Left colon (tissue), 2 donors: ENCODE data around the gene AUTS2. TPM values are rescaled to one million over a fixed set of nuclear protein-coding genes. Genes with fewer than 3 reads are reported as not detected.

Experiments used
- ATAC-seq: fragments of 200-7000 bp; cut with Tn5 transposase; one replicate; pipeline ENCODE4 v1.9.1; 2020; ENCODE audit warnings: mild to moderate bottlenecking, moderate library complexity
- DNase-seq, 2 donors: peaks; one replicate each; pipeline ENCODE4 v3.0.0-alpha.2; 2020
- intact Hi-C, 2 donors: fragments of 100-400 bp; cut with DNase I in 1 of 2; cut with micrococcal nuclease in 1 of 2; formaldehyde crosslinking; loops; one replicate each; pipeline versions ENCODE4 v1.11.2 to v1.14.0; 2022; cut with DNase I, micrococcal nuclease
- total RNA-seq, 2 donors: library from RNA; stranded (reverse); fragmentation: NEBNext Ultra II Directional; extraction: Animal tissue kit (Norgen Biotek cat#: 25700); gene quantifications; one replicate each; pipeline ENCODE4 v1.2.1, GENCODE V29; 2021
- donor health status: DM: no; HTN: no; CAD: no.
- donor health status: DM: yes; HTN: yes; CAD: no.

Gene AUTS2
- total RNA-seq, 2 donors from 2014 or later = 43.3 to 44.2 TPM

GRCh38 chr7:69919426-69920111, 321.3 kb downstream of the AUTS2 start:
- intact Hi-C loops = no loop called here
- DNase-seq = no peak
- ATAC-seq = no peak

- DNase-seq (no peak), ATAC-seq (no peak)
- intact Hi-C loops = no loop called here
Observed at GRCh38 chr7:69920797-69921196, 322.5 kb downstream of the AUTS2 start.

GRCh38 chr7:69922026-69922803, 323.9 kb downstream of the AUTS2 start:
- peak; percentile 96 for ATAC-seq
- intact Hi-C loops = no loop called here
- no peak for DNase-seq

- DNase-seq = no peak
- intact Hi-C loops = no loop called here
- ATAC-seq = no peak
Observed at GRCh38 chr7:69927461-69927860, 329.2 kb downstream of the AUTS2 start.

GRCh38 chr7:69928621-69929020, 330.3 kb downstream of the AUTS2 start:
- intact Hi-C loops = no loop called here

GRCh38 chr7:69929622-69930021, 331.3 kb downstream of the AUTS2 start:
- no peak for ATAC-seq
- intact Hi-C loops = no loop called here
- DNase-seq = no peak

More at GRCh38 chr7:69928621-69929020, 330.3 kb downstream of the AUTS2 start:
- DNase-seq (no peak), ATAC-seq (no peak)

- intact Hi-C loops = no loop called here
- DNase-seq = peak in 1 of 2 donors; percentile 16
- ATAC-seq = peak; percentile 46
Observed at GRCh38 chr7:69932034-69932628, 333.9 kb downstream of the AUTS2 start.

GRCh38 chr7:69934144-69934903, 336.0 kb downstream of the AUTS2 start:
- intact Hi-C loops = no loop called here
- DNase-seq = no peak
- ATAC-seq = no peak

GRCh38 chr7:69935107-69935506, 336.8 kb downstream of the AUTS2 start:
- DNase-seq = no peak
- intact Hi-C loops = no loop called here
- no peak for ATAC-seq

GRCh38 chr7:69937097-69937496, 338.8 kb downstream of the AUTS2 start:
- DNase-seq (no peak), ATAC-seq (no peak)

GRCh38 chr7:69939317-69939716, 341.0 kb downstream of the AUTS2 start:
- DNase-seq (no peak), ATAC-seq (no peak)
- intact Hi-C loops = no loop called here

More at GRCh38 chr7:69937097-69937496, 338.8 kb downstream of the AUTS2 start:
- intact Hi-C loops = no loop called here

- ATAC-seq = no peak
- intact Hi-C loops = no loop called here
Observed at GRCh38 chr7:69941077-69941651, 342.9 kb downstream of the AUTS2 start.

GRCh38 chr7:69942573-69942972, 344.3 kb downstream of the AUTS2 start:
- intact Hi-C loops = no loop called here
- ATAC-seq (no peak), DNase-seq (no peak)

More at GRCh38 chr7:69941077-69941651, 342.9 kb downstream of the AUTS2 start:
- no peak for DNase-seq

- intact Hi-C loops = no loop called here
- DNase-seq (no peak), ATAC-seq (no peak)
Observed at GRCh38 chr7:69946901-69947300, 348.6 kb downstream of the AUTS2 start.

- no peak for ATAC-seq
- no peak for DNase-seq
- intact Hi-C loops = no loop called here
Observed at GRCh38 chr7:69947998-69948397, 349.7 kb downstream of the AUTS2 start.

GRCh38 chr7:69949122-69949521, 350.8 kb downstream of the AUTS2 start:
- ATAC-seq (no peak), DNase-seq (no peak)
- intact Hi-C loops = no loop called here

GRCh38 chr7:69951458-69951857, 353.2 kb downstream of the AUTS2 start:
- intact Hi-C loops = no loop called here
- ATAC-seq (no peak), DNase-seq (no peak)

- DNase-seq (no peak), ATAC-seq (no peak)
- intact Hi-C loops = no loop called here
Observed at GRCh38 chr7:69953136-69954067, 355.1 kb downstream of the AUTS2 start.
